HG03520 (cell line): ENCODE results near the gene ZDHHC11.
"Not testable (repeated sequence)": the region's sequence is repeated elsewhere in the genome, so short reads cannot be mapped to it uniquely, and the experiment has no call there.

ENCODE experiments used
- ATAC-seq: cut with Tn5 transposase; IDR thresholded peaks from one replicate; pipeline ENCODE4 v1.9.1; 2021; ENCODE audit warnings: mild to moderate bottlenecking, moderate library complexity; ENCODE audit not compliant: unreplicated experiment

Gene ZDHHC11

DNA sequence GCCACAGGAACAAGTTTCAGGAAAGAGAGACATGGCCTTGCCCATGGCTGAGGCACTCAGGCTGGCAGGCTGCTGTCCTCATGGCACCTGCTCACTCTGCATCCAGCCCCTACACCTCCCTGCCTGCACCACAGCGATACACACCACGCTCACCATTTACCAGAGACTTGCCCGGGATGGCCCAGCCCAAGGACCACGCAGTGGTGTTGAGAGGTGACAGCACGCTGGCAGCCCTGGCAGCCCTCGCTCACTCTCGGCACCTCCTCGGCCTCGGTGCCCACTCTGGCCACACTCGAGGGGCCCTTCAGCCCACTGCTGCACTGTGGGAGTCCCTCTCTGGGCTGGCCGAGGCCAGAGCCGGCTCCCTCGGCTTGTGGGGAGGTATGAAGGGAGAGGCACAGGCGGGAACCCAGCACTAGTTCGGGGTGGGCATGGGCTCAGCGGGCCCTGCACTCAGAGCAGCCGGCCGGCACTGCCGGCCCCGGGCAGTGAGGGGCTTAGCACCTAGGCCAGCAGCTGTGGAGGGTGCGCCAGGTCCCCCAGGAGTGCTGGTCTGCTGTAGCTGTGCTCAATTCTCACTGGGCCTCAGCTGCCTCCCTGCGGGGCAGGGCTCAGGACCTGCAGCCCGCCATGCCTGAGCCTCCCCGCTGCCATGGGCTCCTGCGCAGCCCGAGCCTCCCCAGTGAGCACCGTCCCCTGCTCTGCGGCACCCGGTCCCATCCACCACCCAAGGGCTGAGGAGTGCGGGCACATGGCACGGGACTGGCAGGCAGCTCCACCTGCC lies 86.6 kb downstream of the ZDHHC11 start:
- no peak for ATAC-seq

DNA sequence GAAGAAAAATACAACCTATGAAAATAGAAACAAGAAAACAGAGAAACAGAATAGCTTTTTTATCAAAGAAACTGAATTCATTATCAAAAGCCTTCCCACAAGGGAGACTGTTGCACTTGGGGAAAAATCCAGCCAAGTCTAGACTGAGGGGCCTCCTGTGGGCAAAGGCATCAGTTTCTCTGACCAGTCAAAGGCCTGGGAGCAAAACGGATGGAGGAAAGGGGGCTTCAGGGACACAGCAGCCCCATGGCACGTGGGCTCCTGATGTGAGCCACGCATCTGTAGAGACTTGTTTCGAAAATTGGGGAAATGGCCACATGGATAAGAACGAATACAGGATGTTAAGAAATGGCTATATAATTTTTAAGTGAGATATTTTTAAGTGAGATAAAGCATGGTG lies 87.4 kb downstream of the ZDHHC11 start:
- no peak for ATAC-seq

DNA sequence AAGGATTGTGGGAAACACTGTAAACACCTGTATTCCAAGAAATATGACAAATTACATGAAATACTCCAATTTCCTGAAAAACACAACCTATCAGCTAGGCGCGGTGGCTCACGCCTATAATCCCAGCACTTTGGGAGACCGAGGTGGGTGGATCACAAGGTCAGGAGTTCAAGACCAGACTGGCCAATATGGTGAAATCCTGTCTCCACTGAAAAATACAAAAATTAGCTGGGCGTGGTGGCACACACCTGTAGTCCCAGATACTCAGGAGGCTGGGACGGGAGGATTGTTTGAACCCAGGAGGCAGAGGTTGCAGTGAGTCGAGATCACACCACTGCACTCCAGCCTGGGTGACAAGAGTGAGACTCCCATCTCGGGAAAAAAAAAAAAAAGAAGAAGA lies 87.8 kb downstream of the ZDHHC11 start:
- ATAC-seq, result not testable (repeated sequence)

DNA sequence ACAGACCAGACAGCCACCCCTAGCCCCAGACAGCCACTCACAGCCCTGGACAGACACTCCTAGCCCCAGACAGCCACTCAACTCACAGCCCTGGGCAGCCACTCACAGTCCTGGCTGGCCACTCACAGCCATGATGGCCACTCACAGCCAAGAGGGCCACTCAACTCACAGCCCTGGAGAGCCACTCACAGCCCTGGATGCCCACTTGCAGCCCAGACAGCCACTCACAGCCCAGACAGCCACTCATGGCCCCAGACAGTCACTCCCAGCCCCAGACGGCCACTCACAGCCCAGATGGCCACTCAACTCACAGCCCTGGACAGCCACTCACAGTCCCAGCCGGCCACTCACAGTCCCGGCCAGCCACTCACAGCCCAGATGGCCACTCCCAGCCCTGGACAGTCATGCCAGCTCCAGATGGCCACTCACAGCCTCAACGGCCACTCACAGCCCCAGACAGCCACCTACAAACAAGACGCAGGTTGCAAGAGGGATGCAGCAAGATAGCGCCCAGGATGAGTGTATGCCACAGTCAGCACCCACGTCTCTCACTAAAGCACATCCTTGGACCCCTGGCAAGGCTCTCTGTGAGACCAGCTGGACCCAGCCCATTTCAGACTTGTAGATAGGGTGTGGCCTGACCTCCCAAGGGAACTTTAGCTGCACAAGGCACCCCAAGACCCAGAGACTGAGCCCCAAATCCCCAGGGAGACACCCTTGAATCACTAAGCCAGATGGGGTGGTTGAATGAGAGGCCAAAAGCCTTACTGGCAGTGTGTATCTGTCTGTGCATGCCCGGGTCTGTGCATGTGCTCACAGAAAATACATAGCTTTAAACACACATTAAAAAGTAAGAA lies 88.7 kb downstream of the ZDHHC11 start:
- ATAC-seq, result no peak

DNA sequence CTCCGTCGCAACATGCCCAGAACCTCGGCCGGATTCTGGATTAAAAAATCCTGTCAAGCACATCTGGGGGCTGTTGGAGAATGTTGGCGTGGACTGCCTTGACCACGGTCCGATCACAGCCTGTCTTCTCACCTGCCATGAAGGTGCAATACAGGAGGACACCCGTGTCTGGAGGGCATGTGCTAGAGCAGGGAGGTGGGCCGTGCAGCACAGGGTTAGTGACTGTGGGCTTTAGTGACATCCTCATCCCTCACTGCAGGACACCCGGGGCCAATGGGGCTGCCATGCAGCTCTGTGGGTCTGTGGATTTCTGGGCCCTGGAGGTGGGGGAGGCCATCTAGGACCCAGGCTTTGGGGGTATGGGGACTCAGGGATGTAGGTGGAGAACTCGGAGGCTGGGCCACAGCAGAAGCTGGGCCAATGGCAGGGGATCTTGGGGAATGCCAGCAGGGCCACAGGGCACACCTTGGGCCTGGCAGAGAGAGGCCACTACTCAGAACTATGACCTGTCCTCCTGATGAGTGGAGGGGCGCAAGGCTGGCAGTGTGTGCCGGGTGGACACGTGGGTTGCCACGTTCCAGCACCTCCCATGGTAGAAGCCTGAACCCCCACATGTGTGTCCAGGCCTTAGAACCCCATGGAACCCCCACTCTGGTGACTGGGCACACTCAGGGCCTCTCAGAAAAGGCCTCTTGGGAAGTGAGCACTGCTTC lies 89.6 kb downstream of the ZDHHC11 start:
- no peak for ATAC-seq

DNA sequence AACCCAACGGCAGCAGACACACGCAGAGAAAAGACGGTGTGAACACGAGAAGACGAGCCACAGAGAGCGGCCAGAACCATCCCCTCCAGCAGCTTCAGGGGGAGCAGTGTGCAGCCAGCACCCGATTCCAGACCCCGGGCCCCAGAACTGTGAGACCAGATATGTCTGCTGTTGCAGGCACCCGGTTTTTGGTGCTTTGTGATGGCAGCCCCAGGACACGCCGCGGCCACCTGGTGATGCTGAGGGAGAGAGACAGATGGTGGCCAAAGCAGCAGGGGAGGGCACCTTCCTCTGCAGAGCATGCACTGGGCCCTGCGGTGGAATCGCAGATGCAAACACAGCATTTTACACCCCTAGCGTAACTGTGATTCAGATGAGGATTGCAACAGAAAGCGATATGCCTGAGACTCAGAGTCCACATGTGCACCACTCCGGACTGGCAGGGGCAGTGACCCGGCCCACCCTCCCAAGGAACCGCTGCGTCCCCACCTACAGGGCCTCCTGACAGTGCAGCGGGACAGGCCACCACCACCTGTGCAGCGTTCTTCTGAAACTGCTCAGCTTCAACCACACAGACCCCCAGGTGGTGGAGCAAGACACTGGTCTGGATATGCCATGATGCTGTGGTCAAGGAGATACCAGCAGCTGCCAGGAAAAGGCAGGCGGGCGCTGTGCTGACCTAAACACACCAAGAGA lies 90.3 kb downstream of the ZDHHC11 start:
- no peak for ATAC-seq

DNA sequence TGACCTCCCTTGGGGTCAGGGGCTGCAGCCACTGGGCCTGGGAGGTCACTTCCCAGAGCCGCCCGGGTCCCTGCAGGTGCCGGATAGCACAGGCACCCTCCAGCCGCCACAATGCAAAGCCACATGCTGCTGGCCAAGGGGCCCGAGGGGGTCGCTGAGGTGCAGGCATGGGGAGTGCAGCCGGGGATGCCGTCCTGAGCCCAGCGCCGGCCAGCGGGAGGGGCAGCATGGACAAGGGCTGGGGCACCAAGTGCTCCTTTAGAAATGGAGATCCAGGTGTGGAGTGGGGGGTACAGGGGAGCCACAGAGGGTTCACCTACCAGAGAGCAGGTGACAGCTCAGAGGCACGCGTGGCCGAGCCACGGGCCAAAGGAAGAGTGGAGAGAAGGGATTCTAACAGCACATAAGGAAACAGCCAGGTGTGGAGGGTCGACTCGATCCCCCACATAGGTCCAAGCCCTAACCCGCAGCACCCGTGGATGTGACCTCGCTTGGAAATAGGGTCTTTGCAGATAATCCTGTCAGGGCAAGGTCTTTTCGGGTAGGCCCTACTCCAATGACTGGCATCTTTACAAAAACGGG lies 90.9 kb downstream of the ZDHHC11 start:
- no peak for ATAC-seq

DNA sequence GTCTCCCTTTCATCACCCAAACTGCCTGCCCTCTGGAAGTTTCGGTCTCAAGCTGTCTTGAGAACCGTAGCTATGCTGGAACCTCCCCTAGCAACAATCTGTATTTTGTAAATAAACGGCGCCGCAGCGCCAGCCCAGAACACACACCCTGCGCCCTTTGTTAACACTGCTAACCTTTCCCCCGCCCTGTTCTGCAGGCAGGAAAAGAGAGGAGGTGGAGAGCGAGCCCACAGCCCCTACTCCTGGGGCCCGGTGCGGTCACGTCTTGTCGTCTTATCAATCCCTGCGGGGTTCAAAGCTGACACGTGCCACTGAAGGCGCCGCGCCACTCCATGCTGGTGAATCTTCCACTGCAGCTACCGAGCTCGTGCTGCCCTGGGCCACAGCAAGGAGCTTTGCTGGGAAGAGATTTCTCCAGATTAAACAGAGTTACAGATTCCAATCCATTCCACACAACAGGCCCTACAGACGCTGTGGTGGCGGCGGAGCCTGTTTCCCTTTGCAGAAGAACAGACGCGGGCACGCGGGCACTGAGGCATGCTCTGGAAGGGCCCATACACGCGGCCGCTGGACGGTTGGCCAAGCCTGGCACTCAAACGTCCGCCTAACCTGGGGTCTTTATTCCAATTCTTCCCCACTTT lies 91.6 kb downstream of the ZDHHC11 start:
- peak; percentile 67 for ATAC-seq

DNA sequence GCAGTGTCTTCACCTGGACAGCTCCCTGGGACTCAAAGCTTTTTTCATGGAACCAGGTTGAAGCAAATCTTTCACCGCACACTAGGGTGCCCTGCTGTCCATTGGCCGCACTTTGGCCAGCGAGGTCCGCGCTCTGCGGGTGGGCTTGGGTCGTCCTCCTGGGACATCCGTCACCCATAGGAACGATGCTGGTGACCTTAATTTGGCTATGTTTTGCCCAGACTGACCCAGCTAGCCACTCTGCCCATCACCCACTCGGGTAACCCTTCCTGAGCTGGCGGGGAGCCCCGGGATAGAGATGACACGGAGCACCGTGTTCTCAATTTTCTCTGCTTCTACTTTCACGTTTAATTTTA lies 92.1 kb downstream of the ZDHHC11 start:
- no peak for ATAC-seq

DNA sequence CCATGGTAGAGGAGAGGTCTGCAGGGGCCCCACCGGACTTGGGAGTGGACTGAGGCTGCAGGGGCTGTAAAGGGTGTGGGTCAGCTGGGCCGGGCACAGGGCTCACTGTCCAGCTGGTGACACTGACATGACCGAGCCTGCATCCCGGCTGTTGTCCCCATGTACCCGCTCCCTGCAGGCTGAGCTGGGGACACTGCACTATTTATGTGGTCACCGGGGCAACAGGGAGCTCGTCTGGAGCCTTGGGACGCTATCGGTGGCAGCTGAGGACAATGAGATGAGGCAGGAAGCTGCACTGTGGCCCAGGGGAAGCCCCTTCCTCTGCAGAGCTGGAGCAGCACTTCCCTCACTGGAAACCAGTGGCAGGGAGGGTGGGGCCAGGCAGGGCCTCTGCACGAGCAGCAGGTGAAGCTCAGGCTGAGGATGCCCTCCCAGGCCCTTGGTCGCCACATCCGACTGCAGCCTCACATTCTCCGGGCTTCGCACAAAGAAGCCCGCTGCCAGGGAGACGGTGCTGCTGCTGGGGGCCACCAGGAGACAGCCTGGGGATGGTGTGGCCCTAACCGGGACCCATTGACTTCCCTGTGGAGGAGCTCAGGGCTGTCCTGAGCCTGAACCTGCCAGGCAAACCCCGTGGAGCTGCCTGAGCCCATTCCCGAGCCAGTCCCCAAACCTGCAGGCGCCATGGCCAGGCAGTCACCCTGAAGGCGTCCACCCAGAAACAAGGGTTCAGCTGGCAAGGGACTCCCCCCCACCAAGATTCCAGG lies 92.7 kb downstream of the ZDHHC11 start:
- ATAC-seq, result no peak

DNA sequence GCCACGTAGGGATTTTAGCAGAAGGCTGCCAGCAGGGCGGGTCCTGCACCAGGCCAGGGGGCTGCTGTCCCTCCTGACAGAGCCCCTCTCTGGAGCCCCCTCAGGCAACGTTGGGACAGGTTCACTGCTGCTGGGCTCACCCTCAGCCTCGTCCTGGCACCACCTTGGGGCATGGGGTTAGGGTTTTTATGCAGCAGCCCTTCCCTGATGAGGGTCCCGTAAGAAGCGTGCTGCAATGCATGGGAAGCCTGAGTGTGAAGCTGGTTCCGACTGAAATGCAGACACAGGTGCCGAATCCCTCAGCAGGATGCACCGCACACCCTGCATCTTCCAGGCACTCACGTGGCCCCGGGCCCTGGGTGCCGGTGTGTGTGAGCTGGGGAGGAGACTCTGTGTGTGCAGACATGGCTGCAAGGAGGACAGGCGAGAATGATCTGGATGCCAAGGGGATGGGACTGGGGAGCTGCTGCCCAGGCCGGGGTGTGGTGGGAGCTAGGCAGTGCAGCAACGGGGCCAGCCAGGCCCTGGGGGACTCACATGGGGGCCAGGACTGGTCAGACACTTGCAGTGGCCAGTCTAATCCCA lies 93.3 kb downstream of the ZDHHC11 start:
- ATAC-seq, result no peak

DNA sequence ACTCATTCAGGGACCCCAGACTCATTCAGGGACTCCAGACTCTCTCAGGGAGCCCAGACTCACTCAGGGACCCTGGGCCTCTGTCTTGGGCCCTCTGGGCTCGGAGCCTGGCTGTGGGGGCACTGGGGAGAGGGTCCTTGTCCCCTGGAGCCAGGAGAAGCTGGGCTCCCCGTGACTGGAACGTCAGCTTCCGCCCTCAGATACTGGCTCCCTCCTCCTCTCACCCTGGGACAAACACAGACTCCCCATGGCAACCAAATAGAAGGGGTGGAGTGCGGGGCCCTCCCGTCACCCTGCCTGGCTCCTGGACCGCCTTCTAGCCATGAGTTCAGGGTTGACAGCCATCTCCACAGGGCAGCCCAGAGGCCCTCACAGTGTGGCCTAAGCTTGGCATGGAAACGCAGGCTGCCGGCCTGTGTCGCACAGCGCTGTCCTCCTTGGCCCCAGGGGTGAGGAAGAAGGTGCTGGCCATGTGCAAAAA lies 93.9 kb downstream of the ZDHHC11 start:
- ATAC-seq, result no peak

DNA sequence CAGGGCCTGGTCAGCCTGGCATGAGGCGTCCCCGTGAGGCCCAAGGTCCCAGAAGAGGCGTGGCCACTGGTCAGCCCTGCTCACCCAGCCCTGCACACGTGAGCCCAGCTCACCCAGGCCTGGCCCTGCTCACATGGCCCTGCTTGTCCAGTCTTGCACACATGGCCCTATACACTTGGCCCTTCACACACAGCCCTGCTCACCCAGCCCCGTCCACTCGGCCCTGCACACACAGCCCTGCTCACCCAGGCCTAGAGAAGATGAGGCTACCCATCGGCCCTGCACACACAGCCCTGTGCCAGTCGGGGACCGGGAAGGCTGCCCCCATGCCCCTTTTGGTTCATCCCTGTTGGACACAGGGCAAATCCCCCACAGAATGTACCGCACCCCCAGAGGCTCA lies 94.6 kb downstream of the ZDHHC11 start:
- ATAC-seq, result no peak

DNA sequence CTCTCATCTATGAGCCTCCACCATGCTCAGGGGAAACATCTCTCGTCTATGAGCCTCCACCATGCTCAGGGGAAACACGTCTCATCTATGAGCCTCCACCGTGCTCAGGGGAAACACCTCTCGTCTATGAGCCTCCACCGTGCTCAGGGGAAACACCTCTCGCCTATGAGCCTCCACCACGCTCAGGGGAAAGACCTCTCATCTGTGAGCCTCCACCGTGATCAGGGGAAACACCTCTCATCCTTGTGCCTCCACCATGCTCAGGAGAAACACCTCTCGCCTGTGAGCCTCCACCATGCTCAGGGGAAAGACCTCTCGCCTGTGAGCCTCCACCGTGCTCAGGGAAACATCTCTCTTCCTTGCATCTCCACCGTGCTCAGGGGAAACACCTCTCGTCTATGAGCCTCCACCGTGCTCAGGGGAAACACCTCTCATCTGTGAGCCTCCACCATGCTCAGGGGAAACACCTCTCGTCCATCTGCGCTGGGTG lies 96.6 kb downstream of the ZDHHC11 start:
- not testable (repeated sequence) for ATAC-seq

DNA sequence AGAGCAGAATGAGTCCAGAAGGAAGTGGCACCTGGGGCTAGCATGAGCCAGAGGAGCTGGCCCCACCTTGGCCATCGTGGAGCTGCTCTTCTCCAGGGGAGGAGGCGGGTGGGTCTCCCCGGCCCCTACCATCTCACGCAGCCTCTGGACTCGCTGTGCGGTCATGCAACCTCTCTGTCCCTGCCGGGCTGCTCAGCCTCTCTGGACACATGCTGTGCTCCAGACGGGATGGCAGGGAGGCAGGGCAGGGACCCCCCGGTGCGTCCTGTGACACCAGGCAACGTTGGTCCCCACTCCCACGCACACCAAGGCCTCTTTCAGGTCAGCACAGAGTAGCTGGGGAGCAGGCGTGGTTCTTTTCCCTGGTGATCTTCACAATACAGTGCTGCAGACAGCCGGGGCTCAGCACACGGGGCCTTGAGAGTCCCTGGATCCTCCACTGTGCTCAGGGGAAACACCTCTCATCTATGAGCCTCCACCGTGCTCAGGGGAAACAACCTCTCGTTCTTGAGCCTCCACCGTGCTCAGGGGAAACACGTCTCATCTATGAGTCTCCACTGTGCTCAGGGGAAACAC lies 97.1 kb downstream of the ZDHHC11 start:
- not testable (repeated sequence) for ATAC-seq

DNA sequence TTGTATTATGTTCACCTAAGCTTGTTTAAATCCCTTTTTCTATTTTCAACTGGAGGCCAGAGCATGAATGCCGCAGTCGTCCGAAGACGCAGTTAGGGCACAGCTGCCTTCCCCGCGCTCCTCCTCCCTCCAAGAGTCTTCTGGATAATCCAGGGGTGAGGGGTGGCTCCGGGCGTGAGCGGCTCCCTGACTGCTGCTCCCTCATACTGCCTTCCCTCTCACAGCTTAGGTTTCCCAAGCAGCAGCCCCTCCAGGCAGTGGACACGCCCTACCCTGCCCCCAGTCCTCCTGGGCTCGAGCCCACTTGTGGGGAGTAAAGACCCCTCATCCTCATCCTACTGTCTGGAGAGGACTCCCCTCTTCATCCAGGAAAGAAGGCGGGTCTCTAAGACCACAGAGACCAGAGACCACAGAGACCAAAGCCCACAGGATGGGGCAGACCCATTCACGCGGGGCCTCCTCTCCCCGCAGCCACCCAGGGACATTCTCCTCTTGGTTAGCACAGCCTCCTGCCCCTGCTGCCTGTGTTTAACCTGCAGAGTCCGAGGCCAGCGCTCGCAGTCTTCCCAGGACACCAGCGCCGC lies 98.2 kb downstream of the ZDHHC11 start:
- not testable (repeated sequence) for ATAC-seq

DNA sequence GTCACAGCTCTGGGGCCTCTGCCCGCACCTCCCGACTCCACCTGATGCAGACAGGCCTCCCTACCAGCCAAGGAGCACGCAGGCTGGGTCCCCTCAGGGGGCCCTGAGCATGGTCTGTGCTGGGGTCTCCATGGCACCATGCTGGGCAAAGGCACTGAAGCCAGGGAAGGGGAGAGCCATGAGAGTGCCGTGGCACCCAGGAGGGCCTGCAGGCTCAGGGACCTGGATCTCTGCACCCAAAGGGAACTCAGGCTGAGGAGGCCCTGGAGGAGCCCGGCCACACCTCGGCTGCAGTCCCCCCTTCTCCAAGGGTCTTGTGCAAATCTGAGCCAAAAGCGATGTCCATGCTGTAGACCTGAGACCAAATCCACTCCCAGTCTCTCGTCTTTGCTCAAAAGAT lies 98.8 kb downstream of the ZDHHC11 start:
- ATAC-seq, result not testable (repeated sequence)

DNA sequence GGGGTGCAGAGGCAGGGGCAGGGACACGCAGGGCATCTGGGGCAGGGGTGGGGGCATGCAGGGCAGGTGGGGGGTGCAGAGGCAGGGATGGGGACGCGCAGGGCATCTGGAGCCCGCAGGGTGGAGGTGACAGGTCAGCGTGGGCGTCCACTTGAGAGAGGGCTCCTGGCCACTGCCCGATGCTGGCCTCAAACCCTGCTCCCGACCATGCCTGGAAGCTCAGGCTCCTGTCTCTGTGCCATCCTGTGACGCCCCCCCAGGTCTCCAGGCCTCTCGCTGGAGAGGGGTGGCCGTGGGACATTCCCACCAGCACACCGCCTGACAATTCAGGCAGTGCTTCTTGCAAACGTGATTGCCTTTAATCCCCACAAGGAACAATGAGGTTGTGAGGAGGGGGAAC lies 99.3 kb downstream of the ZDHHC11 start:
- no peak for ATAC-seq
